ENCODE measurements around the gene PRKN. TPM values are rescaled to one million over a fixed set of nuclear protein-coding genes. Genes with fewer than 3 reads are reported as not detected.

The PRKN gene
- total and polyA plus RNA-seq, 2 donors (not counting 3 experiments of a cell fraction or from before 2014, with no cell fraction given) = 0.06 TPM; not detected in 1

DNA sequence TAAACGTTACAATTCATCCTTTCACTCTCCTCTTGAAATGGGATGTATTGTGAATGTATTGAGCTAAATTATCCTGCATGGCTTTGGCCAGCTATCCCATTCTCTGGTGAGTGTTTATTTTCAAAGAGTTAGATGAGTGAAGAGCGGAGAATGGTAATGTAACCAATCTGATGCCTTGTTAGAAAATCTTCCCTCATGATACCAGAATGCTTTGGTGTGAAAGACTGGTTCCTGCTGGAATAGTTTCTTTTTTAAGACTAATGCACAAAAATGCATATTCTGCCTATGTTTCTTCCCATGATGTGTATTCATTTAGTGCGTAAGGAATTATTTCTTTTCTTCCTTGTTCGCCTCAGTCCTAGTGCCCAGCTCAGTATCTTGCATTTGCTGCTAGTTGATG, 506.7 kb downstream of the PRKN start:
- CTCF ChIA-PET = no interaction called here
- Histone ChIP-seq H3K79me2 (ENCODE audit: control insufficient read depth, insufficient read depth, low read length) (no peaks in the 10 kb centered on the region), H3K4me3 (replicated peaks in 1 of 3; ENCODE audit: insufficient read depth in 1 of 3, low read depth in 1 of 3, low read length in 3 of 3) (no peak overlapping the region), H3K9me3 (replicated peaks; ENCODE audit: control insufficient read depth, insufficient read depth, low read length) (no peaks in the 10 kb centered on the region), H3K36me3 (ENCODE audit: control insufficient read depth in 2 of 2, extremely low read depth in 1 of 2, insufficient read depth in 2 of 2, low read length in 2 of 2) (no peaks in the 10 kb centered on the region), H3K4me1 (ENCODE audit: control insufficient read depth, extremely low read depth, insufficient read depth, low read length) (no peaks in the 10 kb centered on the region), H3K27me3 (ENCODE audit: control insufficient read depth in 2 of 2, insufficient read depth in 2 of 2, low read length in 2 of 2) (no peaks in the 10 kb centered on the region), H3K4me2 (ENCODE audit: insufficient read depth, low read length) (no peak overlapping the region), H2AFZ (ENCODE audit: low read depth, low read length) (no peak overlapping the region), H4K20me1 (replicated peaks; ENCODE audit: control insufficient read depth, extremely low read depth, insufficient read depth, low read length) (no peaks in the 10 kb centered on the region), H3K9me1 (replicated peaks; ENCODE audit: control insufficient read depth, extremely low read depth, insufficient read depth, low read length) (no peaks in the 10 kb centered on the region), H3K9ac (replicated peaks; ENCODE audit: extremely low read depth, insufficient read depth, low read length) (no peak overlapping the region), H3K27ac (ENCODE audit: insufficient read depth, low read depth, low read length) (no peak overlapping the region)
- TF ChIP-seq JUN (IDR thresholded peaks at IDR 0.05; ENCODE audit: borderline replicate concordance, insufficient read depth, insufficient read length, low read depth) = no peak
- no peak for TF ChIP-seq GATA2 (IDR thresholded peaks at IDR 0.05; ENCODE audit: insufficient read depth, insufficient read length, low read depth, low read length)
- TF ChIP-seq, protein P1, sequence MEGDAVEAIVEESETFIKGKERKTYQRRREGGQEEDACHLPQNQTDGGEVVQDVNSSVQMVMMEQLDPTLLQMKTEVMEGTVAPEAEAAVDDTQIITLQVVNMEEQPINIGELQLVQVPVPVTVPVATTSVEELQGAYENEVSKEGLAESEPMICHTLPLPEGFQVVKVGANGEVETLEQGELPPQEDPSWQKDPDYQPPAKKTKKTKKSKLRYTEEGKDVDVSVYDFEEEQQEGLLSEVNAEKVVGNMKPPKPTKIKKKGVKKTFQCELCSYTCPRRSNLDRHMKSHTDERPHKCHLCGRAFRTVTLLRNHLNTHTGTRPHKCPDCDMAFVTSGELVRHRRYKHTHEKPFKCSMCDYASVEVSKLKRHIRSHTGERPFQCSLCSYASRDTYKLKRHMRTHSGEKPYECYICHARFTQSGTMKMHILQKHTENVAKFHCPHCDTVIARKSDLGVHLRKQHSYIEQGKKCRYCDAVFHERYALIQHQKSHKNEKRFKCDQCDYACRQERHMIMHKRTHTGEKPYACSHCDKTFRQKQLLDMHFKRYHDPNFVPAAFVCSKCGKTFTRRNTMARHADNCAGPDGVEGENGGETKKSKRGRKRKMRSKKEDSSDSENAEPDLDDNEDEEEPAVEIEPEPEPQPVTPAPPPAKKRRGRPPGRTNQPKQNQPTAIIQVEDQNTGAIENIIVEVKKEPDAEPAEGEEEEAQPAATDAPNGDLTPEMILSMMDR (IDR thresholded peaks at IDR 0.05; ENCODE audit: extremely low read depth in 1 of 2, insufficient read depth in 1 of 2, low read depth in 1 of 2, low read length in 2 of 2) = no peak
- no peak for TF ChIP-seq FOS (IDR thresholded peaks at IDR 0.05; ENCODE audit: borderline replicate concordance, insufficient read depth, low read length)
- no peak for TF ChIP-seq POLR2AphosphoS5 (IDR thresholded peaks at IDR 0.05; ENCODE audit: insufficient read depth, low read depth, low read length)
- TF ChIP-seq EZH2 (IDR thresholded peaks at IDR 0.05; ENCODE audit: borderline replicate concordance, low read depth, low read length, severe bottlenecking) = no peak
- no peak for TF ChIP-seq POLR2A (IDR thresholded peaks at IDR 0.05; ENCODE audit: low read depth, low read length)
- no peak for TF ChIP-seq MYC (IDR thresholded peaks at IDR 0.05; ENCODE audit: low read depth, low read length)
- TF ChIP-seq, protein P2, sequence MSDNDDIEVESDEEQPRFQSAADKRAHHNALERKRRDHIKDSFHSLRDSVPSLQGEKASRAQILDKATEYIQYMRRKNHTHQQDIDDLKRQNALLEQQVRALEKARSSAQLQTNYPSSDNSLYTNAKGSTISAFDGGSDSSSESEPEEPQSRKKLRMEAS (IDR thresholded peaks at IDR 0.05; ENCODE audit: insufficient read depth, insufficient read length) = no peak
- no peak for FAIRE-seq
- DNase-seq (ENCODE audit: low read depth, low spot score) = no peak
- POLR2A ChIA-PET = no interaction called here
- dilution Hi-C loops (cut with MboI; ENCODE audit: extremely low pct_ligation_motif_present, low sequenced_read_pairs) (no loop called here), intact Hi-C loops (cut with micrococcal nuclease) (no loop called here)
- no TSS peak for BruUV-seq (replicated peaks)

All from endothelial cell of umbilical vein (primary cell).